T-helper 2 cell treated with Interferon-gamma antibody and Interleukin-4, amounts not matched to agents 5 μg/mL and 100 μg/mL, for 36 hours (primary cell): ENCODE results near the gene ANAPC15.
A peak's percentile ranks its signal among the peaks of the same experiment; 100 is the strongest.

Source experiments
- DNase-seq: peaks from one replicate; pipeline ENCODE4 v3.0.0; 2021; ENCODE audit warnings: low spot score
- H3K27ac Mint-ChIP-seq: one replicate; pipeline ENCODE4 v1.8.0; 2021; ENCODE audit warnings: mild to moderate bottlenecking, mixed read lengths
- H3K27me3 Mint-ChIP-seq: one replicate; pipeline ENCODE4 v1.8.0; 2021; ENCODE audit warnings: low read depth, mixed read lengths
- H3K36me3 Mint-ChIP-seq: one replicate; pipeline ENCODE4 v1.8.0; 2021; ENCODE audit warnings: low read depth, mixed read lengths
- H3K4me1 Mint-ChIP-seq: one replicate; pipeline ENCODE4 v1.8.0; 2021; ENCODE audit warnings: low read depth, mixed read lengths
- H3K4me3 Mint-ChIP-seq: one replicate; pipeline ENCODE4 v1.8.0; 2022; ENCODE audit warnings: mild to moderate bottlenecking, moderate library complexity, mixed read lengths
- H3K9me3 Mint-ChIP-seq: one replicate; pipeline ENCODE4 v1.8.0; 2021; ENCODE audit warnings: mixed read lengths

ANAPC15 gene

DNA sequence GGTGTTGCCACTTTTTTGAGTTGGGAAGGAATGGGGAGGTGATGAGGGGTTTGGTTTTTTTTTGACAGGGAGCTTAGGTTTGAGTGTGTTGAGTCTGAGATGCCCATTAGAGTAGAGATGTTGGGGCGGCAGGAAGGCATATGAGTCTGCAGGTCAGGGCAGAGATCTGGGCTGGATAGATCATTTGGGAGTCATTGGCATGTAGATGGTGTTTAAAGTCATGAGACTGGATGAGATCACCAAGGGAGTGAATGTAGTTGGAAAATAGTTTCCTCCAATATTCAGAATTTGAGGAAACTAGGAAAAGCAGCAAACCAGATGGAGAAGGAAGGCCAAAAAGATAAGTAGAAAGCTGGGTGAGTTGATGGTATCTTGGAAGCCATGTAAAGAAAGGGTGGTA is 2.1 kb upstream of the ANAPC15 start:
- Mint-ChIP-seq H3K4me3 (no peak overlapping the region), H3K27me3 (no peaks in the 10 kb centered on the region), H3K36me3 (peaks cover 11% of the 10 kb centered on the region), H3K9me3 (no peaks in the 10 kb centered on the region), H3K27ac (no peak overlapping the region), H3K4me1 (peaks cover 24% of the 10 kb centered on the region)
- DNase-seq: no peak

GRCh38 chr11:72112978-72113808 is 698 bp upstream of the ANAPC15 start:
- H3K4me3 Mint-ChIP-seq: peak overlapping the region; percentile 97
- H3K36me3 Mint-ChIP-seq: peaks cover 11% of the 10 kb centered on the region
- H3K9me3 Mint-ChIP-seq: no peaks in the 10 kb centered on the region
- no peaks in the 10 kb centered on the region for H3K27me3 Mint-ChIP-seq
- DNase-seq: no peak
- peak overlapping the region; percentile 99 for H3K27ac Mint-ChIP-seq
- H3K4me1 Mint-ChIP-seq: peaks cover 21% of the 10 kb centered on the region

GRCh38 chr11:72111300-72112142 is 974 bp downstream of the ANAPC15 start:
- H3K36me3 Mint-ChIP-seq: peaks cover 17% of the 10 kb centered on the region
- peak overlapping the region; percentile 99 for H3K27ac Mint-ChIP-seq
- peak overlapping the region; percentile 97 for H3K4me3 Mint-ChIP-seq
- H3K27me3 Mint-ChIP-seq: no peaks in the 10 kb centered on the region
- peaks cover 21% of the 10 kb centered on the region for H3K4me1 Mint-ChIP-seq
- no peaks in the 10 kb centered on the region for H3K9me3 Mint-ChIP-seq
- no peak for DNase-seq

DNA sequence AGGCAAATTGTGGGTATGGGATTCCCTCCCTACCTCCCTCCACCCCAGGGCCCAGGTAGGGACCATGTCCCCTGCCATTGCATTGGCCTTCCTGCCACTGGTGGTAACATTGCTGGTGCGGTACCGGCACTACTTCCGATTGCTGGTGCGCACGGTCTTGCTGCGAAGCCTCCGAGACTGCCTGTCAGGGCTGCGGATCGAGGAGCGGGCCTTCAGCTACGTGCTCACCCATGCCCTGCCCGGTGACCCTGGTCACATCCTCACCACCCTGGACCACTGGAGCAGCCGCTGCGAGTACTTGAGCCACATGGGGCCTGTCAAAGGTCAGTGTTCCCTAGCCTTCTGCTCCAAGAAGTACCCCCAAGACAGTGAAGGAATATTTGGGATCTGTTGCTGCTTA is 6.6 kb downstream of the ANAPC15 start, which contains the start of gene TOMT:
TOMT (plus strand) TSS at position 37 of the 400 bp plus-strand sequence; CDS start at position 65, 28 bp downstream.
- H3K4me3 Mint-ChIP-seq: no peak within 1 kb of the TSS
- no peaks in the 10 kb centered on the region for H3K27me3 Mint-ChIP-seq
- no peaks in the 10 kb centered on the region for H3K9me3 Mint-ChIP-seq
- H3K36me3 Mint-ChIP-seq: peaks cover 19% of the 10 kb centered on the region
- peak within 1 kb of the TSS; percentile 17 for H3K27ac Mint-ChIP-seq
- peaks cover 24% of the 10 kb centered on the region for H3K4me1 Mint-ChIP-seq
- no peak for DNase-seq

- Mint-ChIP-seq H3K27ac (peak overlapping the region; percentile 81), H3K4me1 (peaks cover 34% of the 10 kb centered on the region), H3K36me3 (peaks cover 24% of the 10 kb centered on the region), H3K27me3 (no peaks in the 10 kb centered on the region), H3K4me3 (peak overlapping the region; percentile 95), H3K9me3 (no peaks in the 10 kb centered on the region)
- DNase-seq: no peak
These were observed 8.7 kb downstream of the ANAPC15 start for GRCh38 chr11:72103754-72104167.

GRCh38 chr11:72102946-72103753 is 9.3 kb downstream of the ANAPC15 start, which contains the start of gene LAMTOR1:
Gene LAMTOR1, minus strand, starts transcription at chr11:72103297. Its CDS starts 73 bp downstream, at chr11:72103224.
- Mint-ChIP-seq H3K36me3 (peaks cover 25% of the 10 kb centered on the region), H3K27me3 (no peaks in the 10 kb centered on the region)

DNA sequence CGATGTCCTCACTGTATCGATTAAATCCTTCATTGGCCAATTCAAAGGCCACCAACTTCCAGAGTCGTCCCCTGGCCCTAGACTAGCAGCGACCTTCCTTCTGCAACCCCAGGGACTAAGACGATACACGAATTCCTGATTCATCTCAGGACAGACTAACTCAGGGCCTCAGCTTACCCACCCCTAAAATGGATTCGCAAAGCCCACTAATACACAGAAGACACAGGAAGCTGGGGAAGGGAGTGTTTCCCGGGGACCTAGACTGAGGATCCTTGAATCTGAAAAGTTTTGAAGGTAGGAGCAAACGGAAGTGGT is 9.9 kb downstream of the ANAPC15 start:
- peak overlapping the region; percentile 81 for H3K27ac Mint-ChIP-seq
- H3K9me3 Mint-ChIP-seq: no peaks in the 10 kb centered on the region
- peaks cover 34% of the 10 kb centered on the region for H3K4me1 Mint-ChIP-seq
- H3K4me3 Mint-ChIP-seq: peak overlapping the region; percentile 95
- no peak for DNase-seq
- peaks cover 30% of the 10 kb centered on the region for H3K36me3 Mint-ChIP-seq
- H3K27me3 Mint-ChIP-seq: no peaks in the 10 kb centered on the region

More at GRCh38 chr11:72102946-72103753, 9.3 kb downstream of the ANAPC15 start, which contains the start of gene LAMTOR1:
- peak; percentile 97 for DNase-seq
- no peaks in the 10 kb centered on the region for H3K9me3 Mint-ChIP-seq
- H3K4me1 Mint-ChIP-seq: peaks cover 34% of the 10 kb centered on the region
- peak within 1 kb of the TSS; percentile 81 for H3K27ac Mint-ChIP-seq
- peak within 1 kb of the TSS; percentile 95 for H3K4me3 Mint-ChIP-seq

DNA sequence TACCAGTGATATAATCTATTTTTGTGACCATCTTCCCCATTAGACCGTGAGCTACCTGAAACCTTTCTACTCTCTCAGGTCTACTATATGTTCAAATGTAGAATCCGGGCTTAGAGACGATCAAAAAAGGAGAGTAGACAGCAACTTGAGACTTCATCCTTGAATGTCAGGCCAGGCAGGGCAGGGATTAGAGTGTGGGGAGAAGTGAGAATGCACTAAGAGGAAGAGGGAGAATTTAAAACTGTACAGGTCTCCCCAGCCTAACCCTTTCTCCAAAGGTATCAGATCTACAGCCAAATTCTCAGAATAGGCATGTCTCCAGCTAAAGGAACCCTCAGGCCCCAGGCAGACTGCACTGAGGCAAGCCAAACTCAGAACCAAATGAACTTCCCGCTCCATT is 10.3 kb downstream of the ANAPC15 start:
- no peak for DNase-seq
- peak overlapping the region; percentile 95 for H3K4me3 Mint-ChIP-seq
- H3K9me3 Mint-ChIP-seq: no peaks in the 10 kb centered on the region
- H3K27ac Mint-ChIP-seq: peak overlapping the region; percentile 81
- H3K4me1 Mint-ChIP-seq: peaks cover 34% of the 10 kb centered on the region
- H3K36me3 Mint-ChIP-seq: peaks cover 29% of the 10 kb centered on the region
- H3K27me3 Mint-ChIP-seq: no peaks in the 10 kb centered on the region

GRCh38 chr11:72100462-72100861 is 12.0 kb downstream of the ANAPC15 start:
- Mint-ChIP-seq H3K27me3 (no peaks in the 10 kb centered on the region), H3K27ac (peak overlapping the region; percentile 65), H3K36me3 (peaks cover 31% of the 10 kb centered on the region), H3K9me3 (no peaks in the 10 kb centered on the region), H3K4me3 (peak overlapping the region; percentile 95), H3K4me1 (peaks cover 34% of the 10 kb centered on the region)
- no peak for DNase-seq

DNA sequence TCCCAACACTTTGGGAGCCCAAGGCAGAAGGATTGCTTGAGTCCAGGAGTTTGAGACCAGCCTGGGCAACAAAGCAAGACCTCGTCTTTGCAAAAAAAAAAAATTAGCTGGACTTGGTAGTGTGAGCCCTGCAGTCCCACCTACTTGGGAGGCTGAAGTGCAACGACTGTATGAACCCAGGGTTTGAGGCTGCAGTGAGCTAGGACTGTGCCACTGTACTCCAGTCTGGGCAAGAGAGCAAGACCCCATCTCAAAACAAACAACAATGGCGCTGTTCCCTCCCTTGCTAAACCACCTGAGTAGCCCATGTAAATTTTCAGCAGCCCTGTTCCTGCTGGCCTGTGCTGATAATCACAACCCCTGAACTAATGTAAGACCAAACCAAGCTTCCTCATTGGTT is 12.5 kb downstream of the ANAPC15 start:
- Mint-ChIP-seq H3K36me3 (peaks cover 35% of the 10 kb centered on the region), H3K4me3 (no peak overlapping the region), H3K9me3 (no peaks in the 10 kb centered on the region), H3K4me1 (peaks cover 34% of the 10 kb centered on the region), H3K27ac (peak overlapping the region; percentile 65), H3K27me3 (no peaks in the 10 kb centered on the region)
- no peak for DNase-seq

- H3K36me3 Mint-ChIP-seq: peaks cover 38% of the 10 kb centered on the region
- no peak for DNase-seq
- H3K4me3 Mint-ChIP-seq: no peak overlapping the region
- peaks cover 29% of the 10 kb centered on the region for H3K4me1 Mint-ChIP-seq
- no peak overlapping the region for H3K27ac Mint-ChIP-seq
- no peaks in the 10 kb centered on the region for H3K9me3 Mint-ChIP-seq
- no peaks in the 10 kb centered on the region for H3K27me3 Mint-ChIP-seq
These were observed 13.8 kb downstream of the ANAPC15 start for GRCh38 chr11:72098741-72099140.

GRCh38 chr11:72091292-72091691 is 21.2 kb downstream of the ANAPC15 start:
- peaks cover 10% of the 10 kb centered on the region for H3K4me1 Mint-ChIP-seq
- no peaks in the 10 kb centered on the region for H3K27me3 Mint-ChIP-seq
- DNase-seq: peak; percentile 49
- no peak overlapping the region for H3K27ac Mint-ChIP-seq
- H3K4me3 Mint-ChIP-seq: no peak overlapping the region
- peaks cover 18% of the 10 kb centered on the region for H3K36me3 Mint-ChIP-seq
- no peaks in the 10 kb centered on the region for H3K9me3 Mint-ChIP-seq

- Mint-ChIP-seq H3K27ac (no peak overlapping the region), H3K4me3 (no peak overlapping the region), H3K9me3 (no peaks in the 10 kb centered on the region), H3K4me1 (peaks cover 15% of the 10 kb centered on the region), H3K27me3 (no peaks in the 10 kb centered on the region), H3K36me3 (peaks cover 12% of the 10 kb centered on the region)
- no peak for DNase-seq
These were observed 24.3 kb downstream of the ANAPC15 start for GRCh38 chr11:72088076-72088808.
